ENCODE data around the gene CEACAM19.

DNA sequence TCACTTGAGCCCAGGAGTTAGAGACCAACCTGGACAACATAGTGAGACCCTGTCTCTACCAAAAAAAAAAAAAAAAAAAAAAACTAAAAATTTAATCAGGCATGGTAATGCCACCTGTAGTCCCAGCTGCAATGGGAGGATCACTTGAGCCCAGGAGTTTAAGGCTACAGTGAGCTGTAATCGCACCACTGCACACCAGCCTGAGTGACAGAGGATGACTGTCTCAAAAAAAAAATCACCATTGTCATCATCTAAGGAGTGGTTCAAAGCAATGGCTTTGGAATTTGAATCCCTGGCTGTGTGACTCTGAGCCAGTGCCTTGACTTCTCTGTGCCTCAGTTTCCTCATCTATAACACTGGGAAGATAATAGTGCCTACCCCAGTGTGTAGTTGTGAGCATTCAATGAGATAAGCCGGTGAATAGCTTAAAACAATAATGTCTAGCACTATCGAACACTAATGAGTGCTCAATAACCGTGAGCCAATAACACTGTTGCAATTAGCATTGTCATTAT, 46.4 kb upstream of the CEACAM19 start:
- TF ChIP-seq POLR2AphosphoS5 (IDR thresholded peaks at IDR 0.05; ENCODE audit: low read depth, low read length) (no peak), TCF7L2 (IDR thresholded peaks at IDR 0.05; ENCODE audit: low read depth, low read length) (no peak)
- TF ChIP-seq, protein P1, sequence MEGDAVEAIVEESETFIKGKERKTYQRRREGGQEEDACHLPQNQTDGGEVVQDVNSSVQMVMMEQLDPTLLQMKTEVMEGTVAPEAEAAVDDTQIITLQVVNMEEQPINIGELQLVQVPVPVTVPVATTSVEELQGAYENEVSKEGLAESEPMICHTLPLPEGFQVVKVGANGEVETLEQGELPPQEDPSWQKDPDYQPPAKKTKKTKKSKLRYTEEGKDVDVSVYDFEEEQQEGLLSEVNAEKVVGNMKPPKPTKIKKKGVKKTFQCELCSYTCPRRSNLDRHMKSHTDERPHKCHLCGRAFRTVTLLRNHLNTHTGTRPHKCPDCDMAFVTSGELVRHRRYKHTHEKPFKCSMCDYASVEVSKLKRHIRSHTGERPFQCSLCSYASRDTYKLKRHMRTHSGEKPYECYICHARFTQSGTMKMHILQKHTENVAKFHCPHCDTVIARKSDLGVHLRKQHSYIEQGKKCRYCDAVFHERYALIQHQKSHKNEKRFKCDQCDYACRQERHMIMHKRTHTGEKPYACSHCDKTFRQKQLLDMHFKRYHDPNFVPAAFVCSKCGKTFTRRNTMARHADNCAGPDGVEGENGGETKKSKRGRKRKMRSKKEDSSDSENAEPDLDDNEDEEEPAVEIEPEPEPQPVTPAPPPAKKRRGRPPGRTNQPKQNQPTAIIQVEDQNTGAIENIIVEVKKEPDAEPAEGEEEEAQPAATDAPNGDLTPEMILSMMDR (IDR thresholded peaks at IDR 0.05) = no peak
